HG02981 (cell line): ENCODE data around the gene DDX41.

Experiments used
- ATAC-seq: cut with Tn5 transposase; IDR thresholded peaks from one replicate; pipeline ENCODE4 v1.9.1; 2021; ENCODE audit warnings: mild to moderate bottlenecking, moderate library complexity; ENCODE audit not compliant: unreplicated experiment

Gene DDX41

DNA sequence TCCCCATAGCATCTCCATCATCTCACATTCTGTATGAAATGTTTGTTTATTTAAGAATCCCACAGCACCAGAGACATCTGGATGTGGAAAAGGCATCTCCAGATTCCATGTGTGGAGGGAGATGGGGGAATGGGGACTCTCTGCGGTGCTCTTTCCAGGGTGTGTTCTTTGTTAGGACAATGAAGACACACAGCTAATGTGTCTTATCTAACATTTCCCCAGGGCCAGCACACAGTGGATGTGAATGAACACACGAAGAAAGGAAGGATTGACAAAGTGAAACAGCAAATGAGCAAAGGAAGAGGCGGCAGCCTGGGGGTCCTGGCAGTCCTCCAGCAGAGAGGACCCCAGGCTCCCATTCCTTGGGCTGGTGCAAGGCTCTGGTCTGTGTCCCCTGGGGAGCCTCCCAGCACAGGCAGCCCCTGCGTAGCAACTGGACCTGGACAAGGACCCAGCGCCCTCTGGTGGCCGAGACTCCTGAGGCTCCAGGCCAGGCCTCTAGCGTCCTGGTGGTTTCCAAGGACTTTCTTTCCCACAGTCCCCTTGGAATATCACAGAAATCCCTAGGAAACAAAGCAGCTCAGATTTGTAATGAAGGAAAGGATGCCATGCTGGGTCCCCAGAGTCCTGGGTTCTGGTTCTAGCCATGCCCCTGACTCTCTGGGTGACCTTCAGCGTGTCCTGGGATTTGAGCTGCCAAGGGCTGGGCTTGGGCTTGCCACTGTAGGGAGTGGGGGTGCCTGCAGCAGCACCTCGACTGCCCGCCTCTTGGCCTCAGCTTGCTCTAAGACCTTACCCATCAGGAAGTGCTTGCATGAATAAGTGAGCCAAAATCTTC is 15.9 kb downstream of the DDX41 start:
- ATAC-seq = no peak

DNA sequence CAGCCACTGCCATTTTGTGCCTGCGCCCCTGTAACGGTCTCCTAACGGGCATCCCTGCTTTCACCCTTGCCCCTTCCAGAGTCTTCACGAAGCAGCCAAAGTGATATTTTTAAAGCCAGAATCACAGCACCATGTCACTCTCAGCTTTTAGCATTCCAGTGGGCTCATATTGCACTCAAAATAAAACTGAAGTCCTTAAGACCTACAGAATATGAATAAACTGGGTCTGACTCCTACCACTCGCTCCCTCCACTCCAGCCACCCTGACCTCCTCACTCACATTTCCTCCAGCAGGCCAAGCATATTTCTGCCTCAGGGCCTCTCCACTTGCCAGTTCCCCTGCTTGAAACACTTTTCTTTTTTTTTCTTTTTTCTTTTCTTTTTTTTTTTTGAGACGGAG is 16.9 kb downstream of the DDX41 start:
- no peak for ATAC-seq

DNA sequence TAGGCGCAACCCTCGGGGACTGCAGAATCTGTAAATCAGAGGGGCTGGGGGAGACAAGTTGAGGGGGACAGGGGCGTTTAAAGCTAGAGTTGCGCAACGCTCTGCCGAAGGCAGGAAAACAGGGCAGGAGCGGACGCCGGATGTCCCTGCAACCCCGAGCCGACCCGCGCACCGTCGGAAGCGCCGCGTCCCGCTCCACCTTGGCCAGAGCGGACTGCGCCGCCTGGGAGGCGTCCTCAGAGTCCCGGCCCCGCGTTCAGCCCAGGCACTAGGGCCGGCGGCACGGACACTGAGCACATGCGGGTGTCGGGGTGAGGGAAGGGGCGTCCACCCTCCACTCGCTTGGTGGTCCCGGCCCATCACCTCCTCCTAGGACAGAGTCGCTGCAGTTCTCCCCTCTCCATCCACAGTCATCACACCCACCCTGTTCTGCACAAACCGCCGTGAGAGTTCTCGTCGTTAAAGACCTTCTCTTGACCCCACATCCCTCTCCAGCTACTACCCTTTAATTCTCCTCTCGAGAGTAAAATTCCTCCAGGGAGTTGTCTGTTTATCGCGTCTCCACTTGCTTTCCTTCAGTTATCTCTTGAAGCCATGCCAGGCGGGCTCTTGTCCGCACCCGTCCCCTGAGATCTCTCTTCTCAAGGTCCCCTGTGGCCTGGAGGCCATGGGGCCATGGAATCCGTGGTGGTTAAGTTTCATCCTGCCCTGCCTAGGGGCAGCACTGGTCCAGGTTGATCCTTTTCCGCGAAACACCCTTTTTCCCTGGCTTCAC is 18.6 kb downstream of the DDX41 start:
- ATAC-seq = peak; percentile 6

DNA sequence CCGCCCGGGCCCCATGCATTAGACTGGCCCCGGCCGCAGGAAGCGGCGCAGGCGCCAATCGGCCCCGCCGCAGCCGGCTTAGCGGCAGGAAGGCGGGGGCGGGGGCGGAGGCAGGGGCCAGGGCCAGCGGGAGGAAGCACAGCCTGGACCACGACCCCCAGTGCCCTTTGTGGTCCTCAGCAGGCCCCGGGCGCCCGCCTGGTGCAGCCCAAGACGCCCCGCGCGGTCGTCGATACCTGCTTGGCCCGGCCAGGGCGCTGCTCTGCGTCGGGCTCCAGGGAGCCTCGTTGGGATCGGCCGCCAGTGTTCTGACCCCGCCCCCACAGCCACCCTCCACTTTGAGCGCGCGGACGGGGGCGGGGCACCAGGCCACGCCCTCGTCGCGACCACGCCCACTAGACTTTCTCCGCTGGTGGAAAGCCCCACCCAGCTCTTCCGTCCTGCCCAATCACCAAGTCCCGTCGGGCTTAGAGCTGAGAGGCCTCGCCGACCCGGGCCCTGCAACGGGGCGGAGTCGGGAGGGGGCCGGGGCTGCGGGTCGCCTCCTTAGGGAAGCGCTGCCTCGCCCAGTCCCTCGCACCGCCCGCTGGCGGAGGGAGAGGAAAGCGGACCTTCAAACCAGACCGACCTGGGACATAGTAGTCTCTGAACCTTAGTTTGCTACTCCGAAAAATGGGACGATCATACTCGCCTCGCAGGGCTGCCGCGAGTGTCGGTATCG is 19.3 kb downstream of the DDX41 start, which contains the start of gene PDLIM7:
Gene PDLIM7, minus strand, starts transcription at position 313 of the 721 bp plus-strand sequence. CDS start 1,092 bp downstream, outside the sequence.
- ATAC-seq = peak; percentile 69

DNA sequence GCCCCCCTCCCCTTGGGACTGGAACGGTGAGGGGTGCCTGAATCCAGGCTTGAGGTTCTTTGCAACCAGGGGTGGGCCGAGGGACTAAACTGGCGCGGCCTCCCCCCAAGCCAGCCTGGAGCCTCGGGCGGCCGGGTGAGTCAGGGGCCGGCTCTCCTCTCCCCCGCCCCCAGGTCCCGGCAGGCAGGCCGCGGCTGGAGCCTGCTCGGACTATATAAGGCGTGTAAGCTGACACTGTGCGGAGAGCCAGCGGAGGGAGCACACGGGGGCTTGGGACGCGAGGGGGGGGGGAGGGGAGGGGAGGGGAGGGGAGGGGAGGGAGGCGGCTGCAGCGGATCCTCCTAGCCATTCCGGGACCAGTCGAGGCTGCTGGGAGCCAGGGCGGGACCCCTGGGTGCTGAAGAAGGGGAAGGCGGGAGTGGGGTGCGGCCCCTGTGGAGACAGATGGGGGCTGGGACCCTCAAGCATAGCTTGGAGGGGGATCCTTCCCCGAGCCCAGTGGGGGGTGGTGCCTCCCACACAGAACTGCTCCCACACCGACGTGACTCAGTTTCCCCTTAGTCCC is 20.0 kb downstream of the DDX41 start:
- ATAC-seq = no peak

DNA sequence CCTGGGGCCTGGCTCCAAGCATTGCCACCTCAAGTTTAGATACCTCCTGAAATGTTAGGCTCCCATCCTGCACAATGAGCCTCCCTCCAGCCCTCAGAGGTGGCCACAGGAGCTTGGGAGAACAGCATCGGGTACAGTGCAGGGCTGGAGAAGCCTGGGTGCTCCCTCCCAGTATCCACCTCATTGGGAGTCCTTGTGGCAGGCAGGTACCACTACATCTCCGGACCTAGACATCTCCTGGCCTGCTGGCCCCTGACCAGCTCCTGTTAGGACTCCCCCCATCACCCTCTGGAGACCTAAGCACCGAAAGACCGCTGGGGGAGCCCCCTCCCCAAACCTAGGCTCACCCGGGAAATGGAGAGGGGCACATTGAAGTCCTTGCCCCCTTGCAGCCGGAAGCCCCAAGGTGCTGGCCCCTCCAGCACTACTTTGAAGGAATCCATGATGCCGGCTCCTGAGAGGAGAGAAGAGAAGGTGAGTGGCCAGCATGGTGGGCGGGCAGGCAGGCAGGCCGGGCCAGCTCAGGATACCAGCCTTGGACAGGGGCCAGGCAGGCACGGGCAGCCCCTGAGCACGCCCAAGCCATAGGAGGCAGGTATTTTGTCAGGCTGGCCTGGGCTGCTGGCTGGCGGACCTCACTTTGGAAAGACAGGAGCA is 20.6 kb downstream of the DDX41 start:
- ATAC-seq = no peak

DNA sequence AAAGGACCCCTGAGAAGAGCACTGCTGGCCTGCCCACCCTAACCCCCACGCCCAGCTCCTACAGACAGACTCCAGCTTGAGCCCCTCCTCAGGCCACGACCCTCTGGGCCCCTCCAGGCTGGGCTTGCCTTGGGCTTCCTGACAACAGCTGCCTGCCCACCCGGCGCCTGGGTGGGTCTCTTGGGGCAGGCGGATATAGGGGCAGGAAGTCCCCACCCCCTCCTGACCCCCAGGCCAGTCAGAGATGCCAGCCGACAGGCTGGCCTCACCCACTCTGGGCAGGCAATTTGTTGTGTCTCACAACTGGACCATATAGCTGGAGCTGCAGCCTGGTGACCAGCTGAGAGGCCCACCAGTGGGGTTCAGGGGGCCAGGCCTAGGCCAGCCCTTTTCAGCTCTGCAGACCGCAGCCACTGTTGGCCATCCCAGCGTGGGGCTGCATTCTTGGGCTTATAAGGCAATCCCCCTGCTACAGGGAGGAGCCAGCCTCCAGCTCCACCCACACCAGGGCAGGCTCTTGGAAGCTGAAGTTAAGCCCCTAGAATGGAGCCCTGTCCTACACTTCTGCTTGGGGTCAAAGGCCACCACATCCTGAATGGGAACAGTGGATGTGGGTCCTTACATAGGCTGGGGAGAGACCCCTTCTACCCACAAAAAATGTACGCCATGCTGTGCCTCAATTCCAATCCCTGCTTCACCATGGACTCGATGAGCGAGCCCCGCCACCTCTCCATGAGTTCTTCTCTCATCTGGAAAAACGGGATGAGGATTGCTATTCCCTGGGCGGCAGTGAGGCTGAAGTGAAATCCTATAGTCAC is 21.3 kb downstream of the DDX41 start:
- no peak for ATAC-seq

DNA sequence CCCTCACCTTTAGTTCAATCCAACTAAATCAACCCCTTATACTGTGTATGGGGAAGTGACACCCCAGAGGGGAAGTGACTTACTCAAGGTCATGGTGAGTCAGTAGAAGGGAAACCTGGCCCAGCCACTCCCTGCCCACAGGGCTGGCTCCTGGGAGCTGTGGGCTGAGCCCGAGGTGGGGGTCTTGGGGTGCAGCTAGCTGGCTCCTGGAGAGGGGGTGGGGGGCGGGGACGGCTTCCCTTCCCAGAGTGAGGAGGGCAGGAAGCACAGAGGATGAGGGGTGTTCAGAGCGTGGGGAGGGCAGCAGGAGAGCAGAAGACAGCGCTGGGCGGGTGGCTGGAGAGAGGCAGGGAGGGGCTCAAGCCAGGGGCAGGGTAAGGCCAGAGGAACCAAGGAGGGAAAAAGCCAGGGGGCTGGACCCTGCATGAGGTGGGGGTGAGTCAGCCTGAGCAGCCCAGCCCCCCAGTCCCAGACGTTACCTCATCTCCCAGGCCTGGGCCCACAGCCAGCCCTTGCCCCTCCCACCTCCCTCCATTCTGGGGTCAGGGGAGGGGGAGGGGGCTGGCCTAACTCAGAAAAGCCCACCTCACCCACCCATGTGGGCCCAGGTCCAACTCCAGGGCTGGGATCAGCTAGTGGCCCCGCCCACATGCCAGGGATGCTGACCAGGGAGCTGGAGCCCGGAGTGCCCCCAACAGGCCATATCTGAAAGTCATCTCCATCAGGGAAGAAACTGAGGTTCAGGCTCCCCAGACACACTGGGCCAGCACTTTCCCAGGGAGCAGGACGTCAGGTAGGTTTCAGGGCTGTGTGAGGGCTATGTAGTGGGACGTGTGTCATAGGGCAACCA is 22.2 kb downstream of the DDX41 start:
- no peak for ATAC-seq

DNA sequence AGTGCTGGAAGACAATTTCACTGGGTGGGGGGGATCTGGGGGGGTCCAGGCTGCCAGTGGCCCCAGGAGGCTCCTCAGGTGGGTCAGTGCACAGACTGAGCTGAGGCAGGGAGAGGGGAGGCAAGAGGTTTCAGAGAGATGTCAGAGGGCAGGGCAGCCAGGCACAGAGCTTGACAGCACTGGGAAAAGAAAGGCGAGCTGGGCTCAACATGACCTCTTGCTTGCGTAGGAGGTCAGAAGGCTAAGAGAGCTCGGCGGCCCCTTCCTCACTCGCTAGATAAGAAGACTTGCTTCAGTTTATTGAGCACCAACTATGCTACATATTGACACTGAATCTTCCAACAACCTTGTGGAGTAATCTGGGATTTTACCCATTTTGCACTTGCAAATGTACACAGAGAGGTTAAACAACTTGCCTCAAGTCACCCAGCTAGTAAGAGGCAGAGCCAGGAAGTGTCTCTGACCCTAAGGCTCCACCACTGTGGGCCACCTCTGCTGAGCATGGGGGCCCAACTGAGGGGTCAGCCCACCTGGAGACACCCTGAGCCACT is 22.9 kb downstream of the DDX41 start:
- no peak for ATAC-seq

DNA sequence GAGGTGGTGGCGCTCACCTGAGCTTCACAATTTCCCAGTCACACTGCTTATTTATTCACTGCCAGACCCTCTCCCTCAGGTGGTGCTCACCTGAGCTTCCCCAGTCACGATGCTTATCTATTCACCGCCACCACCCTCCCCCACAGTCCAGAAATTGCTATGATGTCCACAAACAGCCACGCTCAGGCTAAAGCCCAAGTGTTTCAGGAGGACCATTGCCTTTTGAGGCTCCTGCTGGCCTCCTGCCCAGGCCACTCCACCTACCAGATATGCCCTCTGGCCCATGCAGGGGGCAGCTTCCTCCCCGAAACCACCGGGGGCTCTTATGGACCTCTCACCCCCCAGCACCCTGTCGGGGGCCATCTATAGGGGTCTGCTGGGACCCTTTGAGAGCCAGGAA is 23.9 kb downstream of the DDX41 start:
- no peak for ATAC-seq

DNA sequence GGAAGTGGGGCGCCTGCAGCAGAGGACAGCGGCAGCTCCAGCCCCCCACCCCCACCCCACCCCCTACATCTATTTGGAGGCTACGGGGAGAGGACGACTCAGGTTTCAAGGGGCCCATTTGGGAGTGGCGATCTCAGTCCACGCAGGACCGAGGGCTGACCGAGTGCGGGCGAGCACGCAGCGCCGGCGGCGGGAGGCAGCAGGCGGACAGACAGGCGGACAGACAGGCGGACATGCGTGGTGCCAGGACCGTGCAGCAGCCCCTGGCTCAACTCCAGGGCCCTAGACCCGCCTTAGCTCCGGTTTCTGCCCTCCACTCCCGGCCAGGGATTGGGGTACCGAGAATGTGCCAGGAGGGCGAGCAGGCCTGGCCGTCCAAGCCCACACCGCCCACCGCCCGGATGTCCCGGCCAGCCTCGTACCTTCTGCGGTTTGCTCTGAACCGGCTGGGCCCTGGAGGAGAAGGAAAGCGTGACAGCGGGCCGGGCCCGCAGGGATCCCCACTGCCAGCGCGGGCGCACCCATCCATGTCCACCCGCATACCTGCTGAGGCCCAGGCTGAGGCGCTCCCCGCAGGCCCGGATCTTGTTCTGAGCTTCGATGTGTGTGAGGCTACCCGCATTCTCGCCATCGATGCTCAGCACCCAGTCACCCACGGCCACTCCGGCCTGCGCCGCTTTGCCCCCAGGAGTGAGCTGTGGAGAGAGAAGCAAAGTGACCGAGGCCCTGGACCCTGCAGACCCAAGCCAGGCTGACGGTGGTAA is 24.6 kb downstream of the DDX41 start:
- ATAC-seq = no peak

DNA sequence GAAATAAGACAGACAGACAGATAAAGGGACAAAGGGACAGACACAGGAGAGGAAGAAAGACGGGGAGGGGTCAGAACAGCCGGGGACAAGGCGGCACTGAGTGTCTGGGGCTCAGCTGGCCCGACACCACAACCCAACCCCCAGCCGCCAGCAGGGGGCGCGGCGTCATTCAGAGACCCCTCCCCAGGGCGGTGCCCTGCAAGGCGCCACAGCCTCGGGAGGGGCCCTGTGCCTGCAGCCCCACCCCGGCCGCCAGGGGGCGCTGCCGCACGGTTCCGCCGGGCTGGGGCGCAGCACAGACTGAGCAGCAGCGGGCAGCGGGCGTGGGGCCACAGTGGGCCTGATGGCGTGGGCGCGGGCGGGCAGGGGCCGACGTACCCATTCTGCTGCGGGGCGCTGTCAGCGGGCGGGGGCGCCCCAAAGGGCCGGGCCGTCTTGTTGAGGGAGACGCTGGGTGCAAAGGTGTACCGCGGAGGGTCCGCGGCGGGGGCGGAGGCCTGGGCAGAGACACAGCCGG is 25.3 kb downstream of the DDX41 start:
- ATAC-seq = no peak

DNA sequence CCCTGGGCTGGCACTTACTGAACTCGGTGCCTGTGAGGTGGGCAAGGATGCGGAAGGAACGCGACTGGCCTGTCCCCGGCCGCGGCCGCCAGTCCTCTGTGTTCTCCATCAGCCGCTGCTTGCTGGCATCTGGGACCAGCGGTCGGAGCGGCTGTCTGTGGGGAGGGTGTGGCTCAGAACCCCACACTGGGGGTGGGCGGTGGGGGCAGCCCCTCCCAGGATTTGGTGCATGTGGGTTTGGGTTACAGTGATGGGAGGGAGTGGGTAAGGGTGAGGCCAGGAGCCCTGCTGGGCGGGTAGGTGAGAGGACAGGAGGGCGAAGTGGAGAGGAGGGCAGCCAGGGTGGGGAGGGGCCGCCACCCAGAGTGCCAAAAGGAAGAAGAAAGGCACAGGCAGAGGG is 25.8 kb downstream of the DDX41 start:
- no peak for ATAC-seq

DNA sequence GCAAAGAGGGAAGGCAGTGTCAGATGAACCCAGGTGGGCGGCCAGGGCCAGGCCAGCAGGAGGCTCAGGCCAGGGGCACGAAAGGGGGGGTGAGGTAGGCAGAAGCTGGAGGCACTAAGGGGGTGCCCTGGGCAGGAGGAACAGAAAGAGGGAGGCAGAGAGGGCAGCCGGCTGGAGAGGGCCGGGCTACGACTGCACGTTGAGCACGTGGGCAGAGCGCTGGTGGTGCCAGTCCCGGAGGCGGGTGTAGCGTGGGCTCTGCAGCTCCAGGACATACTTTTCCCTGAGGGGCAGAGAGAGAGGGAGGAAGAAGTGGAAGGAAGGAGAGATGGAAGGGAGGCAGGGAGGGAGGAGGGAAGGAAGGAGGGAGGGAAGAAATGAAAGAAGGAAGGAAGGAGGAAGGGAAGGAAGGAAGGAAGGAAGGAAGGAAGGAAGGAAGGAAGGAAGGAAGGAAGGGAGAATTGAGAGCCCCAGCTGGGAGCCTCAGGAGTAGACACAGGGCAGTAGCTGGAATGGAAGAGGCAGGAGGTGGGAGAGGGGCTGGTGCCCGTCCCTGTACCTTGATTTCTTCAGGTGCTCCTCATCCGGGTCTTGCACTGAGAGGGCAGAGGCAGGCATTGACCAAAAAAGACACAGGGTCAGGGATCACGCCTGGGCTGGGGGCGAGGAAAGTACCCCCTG is 26.3 kb downstream of the DDX41 start:
- no peak for ATAC-seq

DNA sequence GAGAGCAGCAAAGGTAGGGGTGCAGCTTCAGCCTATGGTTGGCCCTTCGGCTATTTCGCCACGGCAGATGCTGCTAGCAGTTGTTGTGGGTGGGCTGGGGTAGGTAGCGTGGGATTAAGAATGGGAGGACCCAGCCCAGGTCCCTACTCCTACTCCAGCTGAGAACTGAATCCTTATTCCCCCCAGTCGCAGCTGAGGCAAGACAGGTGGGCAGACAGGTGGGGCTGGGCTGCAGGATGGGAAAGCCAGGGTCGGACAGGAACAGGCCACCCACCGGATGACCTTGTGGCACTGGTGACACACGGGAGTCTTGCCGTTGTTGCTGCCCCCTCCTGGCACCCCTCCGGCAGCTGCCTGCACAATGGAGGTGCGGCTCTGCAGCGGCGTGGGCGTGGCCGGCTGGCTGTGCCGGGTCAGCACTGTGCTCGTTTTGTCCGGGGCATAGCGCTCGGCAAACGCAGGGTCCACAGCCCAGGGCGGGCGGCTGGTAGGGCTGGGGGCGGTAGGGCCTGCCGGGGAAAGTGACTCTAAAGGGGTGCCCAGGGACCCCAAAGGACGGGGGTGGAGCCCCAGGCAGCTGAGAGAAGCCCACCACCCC is 27.5 kb downstream of the DDX41 start:
- no peak for ATAC-seq

DNA sequence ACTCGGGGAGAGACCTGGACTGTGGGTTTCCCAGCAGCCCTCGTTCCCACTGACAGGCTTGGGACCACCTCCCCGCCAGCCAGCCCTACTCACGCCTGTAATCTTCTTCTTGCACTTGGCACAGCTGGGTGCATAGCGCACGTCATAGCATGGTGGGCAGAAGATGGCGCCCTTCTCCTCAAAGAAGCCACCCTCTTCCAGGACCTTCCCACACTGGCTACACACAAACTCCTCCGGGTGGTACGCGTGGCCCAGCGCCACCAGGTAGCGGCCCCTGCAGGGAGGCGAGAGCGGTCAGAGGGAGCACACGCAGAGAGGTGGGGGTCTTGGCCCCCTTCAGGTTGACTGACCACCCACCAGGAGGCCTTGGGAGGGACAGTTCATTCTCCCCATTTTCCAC is 28.8 kb downstream of the DDX41 start:
- ATAC-seq = no peak

DNA sequence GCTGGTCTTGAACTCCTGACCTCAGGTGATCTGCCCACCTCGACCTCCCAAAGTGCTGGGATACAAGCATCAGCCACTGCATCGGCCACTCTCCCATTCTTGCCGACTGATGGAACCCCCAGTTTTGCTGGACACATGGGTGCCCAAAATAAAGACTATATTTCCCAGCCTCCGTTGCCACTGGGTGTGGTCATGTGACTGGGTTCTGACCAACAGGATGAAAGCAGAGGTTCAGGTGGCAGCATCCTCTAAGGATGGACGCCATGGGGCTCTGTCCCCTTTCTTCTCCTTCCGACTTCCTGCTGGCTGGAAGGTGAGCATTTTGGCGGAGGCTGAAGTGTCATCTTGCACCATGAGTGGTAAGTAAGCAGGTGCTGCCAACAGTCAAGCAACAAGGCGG is 29.6 kb downstream of the DDX41 start:
- no peak for ATAC-seq
